HG03442 (cell line): Measurements from ENCODE around the gene PTPRM.

Experiments used
- ATAC-seq: cut with Tn5 transposase; IDR thresholded peaks from one replicate; pipeline ENCODE4 v1.9.1; 2021; ENCODE audit warnings: mild to moderate bottlenecking, moderate library complexity; ENCODE audit not compliant: unreplicated experiment

The PTPRM gene

GRCh38 chr18:7787339-7787738 lies 220.2 kb downstream of the PTPRM start:
- no peak for ATAC-seq

GRCh38 chr18:7789856-7790552 lies 222.9 kb downstream of the PTPRM start:
- no peak for ATAC-seq

GRCh38 chr18:7793100-7793499 lies 226.0 kb downstream of the PTPRM start:
- ATAC-seq: no peak

GRCh38 chr18:7803956-7804469 lies 236.9 kb downstream of the PTPRM start:
- no peak for ATAC-seq

- no peak for ATAC-seq
These were observed 238.0 kb downstream of the PTPRM start for GRCh38 chr18:7805096-7805495.

GRCh38 chr18:7805880-7806279 lies 238.8 kb downstream of the PTPRM start:
- ATAC-seq: no peak

GRCh38 chr18:7807936-7808453 lies 240.9 kb downstream of the PTPRM start:
- ATAC-seq: no peak

- no peak for ATAC-seq
These were observed 241.9 kb downstream of the PTPRM start for GRCh38 chr18:7808992-7809391.

- no peak for ATAC-seq
These were observed 242.3 kb downstream of the PTPRM start for GRCh38 chr18:7809455-7809854.

- no peak for ATAC-seq
These were observed 242.9 kb downstream of the PTPRM start for GRCh38 chr18:7809978-7810377.

- no peak for ATAC-seq
These were observed 245.4 kb downstream of the PTPRM start for GRCh38 chr18:7812431-7813063.

GRCh38 chr18:7813131-7813530 lies 246.0 kb downstream of the PTPRM start:
- ATAC-seq: no peak

GRCh38 chr18:7814754-7815315 lies 247.7 kb downstream of the PTPRM start:
- no peak for ATAC-seq

GRCh38 chr18:7815787-7816186 lies 248.7 kb downstream of the PTPRM start:
- ATAC-seq: no peak

- ATAC-seq: no peak
These were observed 250.6 kb downstream of the PTPRM start for GRCh38 chr18:7817575-7818230.

GRCh38 chr18:7821784-7822183 lies 254.7 kb downstream of the PTPRM start:
- no peak for ATAC-seq

GRCh38 chr18:7822435-7823331 lies 255.6 kb downstream of the PTPRM start:
- ATAC-seq: no peak

GRCh38 chr18:7824970-7825369 lies 257.9 kb downstream of the PTPRM start:
- ATAC-seq: no peak

GRCh38 chr18:7830468-7830867 lies 263.4 kb downstream of the PTPRM start:
- ATAC-seq: peak; percentile 78

GRCh38 chr18:7839548-7839947 lies 272.4 kb downstream of the PTPRM start:
- ATAC-seq: no peak
